Liver (tissue), 9 donors: ENCODE results near the gene KRT34. TPM values are rescaled to one million over a fixed set of nuclear protein-coding genes. Genes with fewer than 3 reads are reported as not detected.

Source experiments
- DNase-seq: peaks from one replicate; pipeline ENCODE4 v3.0.0-alpha.2; 2017; ENCODE audit warnings: low spot score
- H3K27ac ChIP-seq, 2 donors: one replicate each; pipeline ENCODE4 v1.7.0; 2013; ENCODE audit warnings: inconsistent platforms in 2 of 2, low read length in 2 of 2, control low read depth in 1 of 2, low read depth in 1 of 2, mild to moderate bottlenecking in 1 of 2
- H3K27me3 ChIP-seq, 4 donors: one replicate each; pipeline versions ENCODE4 v1.6.1 to v1.7.0; 2013; ENCODE audit warnings: low read length in 3 of 4, inconsistent platforms in 1 of 4, mild to moderate bottlenecking in 1 of 4, moderate library complexity in 1 of 4; ENCODE audit not compliant: control insufficient read depth in 4 of 4, insufficient read depth in 4 of 4
- H3K36me3 ChIP-seq, 4 donors: one replicate each; pipeline versions ENCODE4 v1.6.1 to v1.7.0; 2013; ENCODE audit warnings: low read length in 3 of 4, mild to moderate bottlenecking in 3 of 4, low read depth in 1 of 4, moderate library complexity in 1 of 4; ENCODE audit not compliant: control insufficient read depth in 4 of 4, insufficient read depth in 3 of 4
- H3K4me1 ChIP-seq, 4 donors: one replicate each; pipeline versions ENCODE4 v1.6.1 to v1.7.0; 2013; ENCODE audit warnings: low read length in 3 of 4, mild to moderate bottlenecking in 3 of 4, moderate library complexity in 1 of 4; ENCODE audit not compliant: control insufficient read depth in 4 of 4, insufficient read depth in 4 of 4
- H3K4me3 ChIP-seq, 3 donors: one replicate each; pipeline versions ENCODE4 v1.6.1 to v1.7.0; 2013; ENCODE audit warnings: low read length in 3 of 3, control low read depth in 1 of 3, low read depth in 1 of 3, mild to moderate bottlenecking in 1 of 3
- H3K9ac ChIP-seq, 2 donors: one replicate each; pipeline ENCODE4 v1.7.0; 2013; ENCODE audit warnings: low read length in 2 of 2, mild to moderate bottlenecking in 2 of 2, moderate library complexity in 2 of 2, control low read depth in 1 of 2, low read depth in 1 of 2
- H3K9me3 ChIP-seq, 4 donors: one replicate each; pipeline versions ENCODE4 v1.6.1 to v1.7.0; 2013; ENCODE audit warnings: low read length in 3 of 4; ENCODE audit not compliant: control insufficient read depth in 4 of 4
- ATF3 ChIP-seq: IDR thresholded peaks from 2 replicates; pipeline ENCODE4 v1.6.1; 2016; ENCODE audit warnings: antibody characterized with exemption
- CTCF ChIP-seq: fragments of 150-350 bp; IDR thresholded peaks from 2 replicates; pipeline ENCODE4 v1.5.1; 2017; ENCODE audit warnings: improper control_type of control experiment, low read depth, low read length; ENCODE audit not compliant: missing input control
- EGR1 ChIP-seq, 2 donors: IDR thresholded peaks; 2 replicates each; pipeline ENCODE4 v1.6.1; 2016 to 2018; ENCODE audit warnings: antibody characterized with exemption in 2 of 2, low read depth in 2 of 2
- FOXA1 ChIP-seq: IDR thresholded peaks from 2 replicates; pipeline ENCODE4 v1.6.1; 2016; ENCODE audit warnings: antibody characterized with exemption
- FOXA2 ChIP-seq: IDR thresholded peaks from 2 replicates; pipeline ENCODE4 v1.6.1; 2016; ENCODE audit warnings: antibody characterized with exemption
- GABPA ChIP-seq, 2 donors: IDR thresholded peaks in 1 of 2; conservative IDR thresholded peaks in 1 of 2; 2 replicates each; pipeline ENCODE4 v1.6.1; 2016; ENCODE audit warnings: antibody characterized with exemption in 2 of 2, mild to moderate bottlenecking in 1 of 2, moderate library complexity in 1 of 2
- HNF4A ChIP-seq, 2 donors: conservative IDR thresholded peaks; 2 replicates each; pipeline ENCODE4 v1.6.1; 2016; ENCODE audit warnings: antibody characterized with exemption in 2 of 2, mild to moderate bottlenecking in 2 of 2
- HNF4G ChIP-seq: IDR thresholded peaks from 2 replicates; pipeline ENCODE4 v1.6.1; 2016; ENCODE audit warnings: antibody characterized with exemption
- JUND ChIP-seq, 2 donors: IDR thresholded peaks; 2 replicates each; pipeline ENCODE4 v1.6.1; 2016; ENCODE audit warnings: antibody characterized with exemption in 2 of 2
- MAX ChIP-seq: IDR thresholded peaks from 2 replicates; pipeline ENCODE4 v1.6.1; 2016; ENCODE audit warnings: antibody characterized with exemption
- NR2F2 ChIP-seq: IDR thresholded peaks from 2 replicates; pipeline ENCODE4 v1.6.1; 2016; ENCODE audit warnings: antibody characterized with exemption
- RAD21 ChIP-seq, 2 donors: IDR thresholded peaks; 2 replicates each; pipeline ENCODE4 v1.6.1; 2016; ENCODE audit warnings: antibody characterized with exemption in 2 of 2, mild to moderate bottlenecking in 2 of 2
- RXRA ChIP-seq, 2 donors: IDR thresholded peaks; 2 replicates each; pipeline ENCODE4 v1.6.1; 2017 to 2018; ENCODE audit warnings: antibody characterized with exemption in 2 of 2, mild to moderate bottlenecking in 1 of 2
- SP1 ChIP-seq: IDR thresholded peaks from 2 replicates; pipeline ENCODE4 v1.6.1; 2018; ENCODE audit warnings: antibody characterized with exemption, mild to moderate bottlenecking
- TAF1 ChIP-seq: conservative IDR thresholded peaks from 2 replicates; pipeline ENCODE4 v1.6.1; 2016; ENCODE audit warnings: antibody characterized with exemption, mild to moderate bottlenecking
- YY1 ChIP-seq: IDR thresholded peaks from 2 replicates; pipeline ENCODE4 v1.6.1; 2016; ENCODE audit warnings: antibody characterized with exemption, mild to moderate bottlenecking
- WGBS: extraction: QIAGEN DNeasy Blood & Tissue Kit; methylation state at CpG from one replicate; pipeline ENCODE4 v1.1.7; 2013; 5-methylcytosine and 5-hydroxymethylcytosine counted together
- polyA plus RNA-seq, 2 donors: library from polyadenylated mRNA; stranded (reverse) in 1 of 2; unstranded in 1 of 2; fragments of 200-250 nt in 1 of 2; fragments of >200 nt in 1 of 2; fragmentation: Nextera tagmentation in 1 of 2; extraction: Ambion mirVana in 1 of 2; gene quantifications; one replicate each; pipeline versions ENCODE4 v1.2.1 to v1.2.3, GENCODE V29; 2013 to 2015
- total RNA-seq, 2 donors: library from RNA; depleted of rRNA; stranded (reverse); fragments of >200 nt; gene quantifications; one replicate each; pipeline ENCODE4 v1.2.3, GENCODE V29; 2014
- TF ChIP-seq, protein P1 (sequence below): IDR thresholded peaks from 2 replicates; pipeline ENCODE4 v1.6.1; 2016; ENCODE audit warnings: antibody characterized with exemption
- TF ChIP-seq, protein P2 (sequence below): IDR thresholded peaks from 2 replicates; pipeline ENCODE4 v1.6.1; 2016; ENCODE audit warnings: antibody characterized with exemption, mild to moderate bottlenecking
- donor health status: healthy.
- donor health status: healthy.
- donor health status: healthy.
- donor health status: healthy.
- donor health status: healthy.

The KRT34 gene
- total and polyA plus RNA-seq, 4 donors, result not detected

DNA sequence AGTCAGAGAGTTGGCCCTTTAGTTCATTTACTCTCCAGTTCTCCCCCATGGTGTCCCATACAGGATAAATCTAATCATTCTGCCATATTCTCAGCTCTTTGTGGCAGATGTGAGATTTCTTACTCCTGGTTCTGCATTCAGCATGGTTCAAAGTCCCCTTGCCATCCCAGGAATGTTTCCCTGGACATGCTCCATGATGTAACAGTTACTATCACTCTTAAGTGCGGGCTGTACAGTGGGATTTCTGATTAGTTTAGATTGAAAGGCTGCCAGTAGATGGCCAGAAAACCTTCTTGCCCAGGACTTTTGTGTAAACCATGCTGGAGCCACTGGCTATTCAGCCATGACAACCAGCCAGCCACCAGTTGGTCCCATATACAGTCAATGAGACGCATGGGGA, 31.9 kb upstream of the KRT34 start:
- Histone ChIP-seq H3K9me3 (no peaks in the 10 kb centered on the region), H3K4me3 (no peak overlapping the region), H3K27me3 (no peaks in the 10 kb centered on the region), H3K9ac (no peak overlapping the region), H3K36me3 (no peaks in the 10 kb centered on the region), H3K4me1 (peaks cover 0 to 17% (median 10%) of the 10 kb centered on the region in 4 donors), H3K27ac (no peak overlapping the region)
- TF ChIP-seq FOXA2, result no peak
- DNase-seq, result no peak
- 93% methylated on average over 2 of the region's 2 CpGs for WGBS

GRCh38 chr17:41413353-41413957, 31.3 kb upstream of the KRT34 start:
- no peak overlapping the region for H3K9ac ChIP-seq
- TF ChIP-seq RAD21 (IDR thresholded peaks at IDR 0.05) (no peak), GABPA (IDR thresholded peaks at IDR 0.05 in 1 of 2, conservative IDR thresholded peaks at IDR 0.05 in 1 of 2) (no peak), NR2F2 (no peak), JUND (IDR thresholded peaks at IDR 0.05) (no peak), EGR1 (IDR thresholded peaks at IDR 0.05; ENCODE audit: low read depth in 2 of 2) (no peak), FOXA2 (no peak), HNF4A (conservative IDR thresholded peaks at IDR 0.05) (no peak)
- no peak for DNase-seq
- peaks cover 0 to 17% (median 10%) of the 10 kb centered on the region in 4 donors for H3K4me1 ChIP-seq
- WGBS, result 77% methylated on average over 5 of the region's 5 CpGs
- no peaks in the 10 kb centered on the region for H3K36me3 ChIP-seq
- H3K4me3 ChIP-seq, result no peak overlapping the region
- no peaks in the 10 kb centered on the region for H3K27me3 ChIP-seq
- no peaks in the 10 kb centered on the region for H3K9me3 ChIP-seq
- H3K27ac ChIP-seq, result no peak overlapping the region

DNA sequence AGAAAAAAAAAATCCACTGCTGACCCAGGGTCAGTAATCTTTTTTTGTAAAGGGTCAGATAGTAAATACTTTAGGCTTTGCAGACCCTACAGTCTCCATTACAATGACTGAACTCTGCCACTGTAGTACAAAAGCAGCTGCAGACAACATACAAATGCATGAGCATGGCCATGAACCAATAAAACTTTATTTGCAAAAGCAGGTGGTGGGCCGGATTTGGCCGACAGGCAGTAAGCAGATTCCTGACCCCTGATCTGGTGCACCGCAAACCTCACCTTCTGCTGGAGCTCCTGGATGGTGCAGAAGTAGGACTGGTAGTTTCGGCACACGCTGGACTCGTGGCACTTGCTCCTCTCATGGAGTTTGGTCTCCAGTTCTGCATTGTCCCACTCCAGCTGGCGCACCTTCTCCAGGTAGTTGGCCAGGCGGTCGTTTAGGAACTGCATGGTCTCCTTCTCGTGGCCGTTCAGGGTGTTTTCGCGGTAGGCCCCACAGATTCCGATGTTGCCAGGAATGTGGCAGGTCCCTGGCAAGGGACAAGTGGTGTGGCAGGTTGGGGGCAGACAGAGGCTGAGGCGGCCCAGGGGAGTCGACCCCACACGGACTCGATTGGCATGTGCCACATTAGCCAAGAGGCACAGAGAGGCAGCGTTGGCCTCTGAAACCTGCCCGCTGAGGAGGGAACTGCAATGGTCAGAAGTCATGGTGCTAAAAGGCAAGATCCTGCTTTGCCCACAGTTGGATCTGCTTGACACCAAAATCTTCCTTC, 29.1 kb upstream of the KRT34 start:
- Histone ChIP-seq H3K36me3 (no peaks in the 10 kb centered on the region), H3K4me1 (peaks cover 0 to 11% (median 5%) of the 10 kb centered on the region in 4 donors), H3K27ac (no peak overlapping the region), H3K27me3 (no peaks in the 10 kb centered on the region), H3K4me3 (no peak overlapping the region), H3K9me3 (no peaks in the 10 kb centered on the region), H3K9ac (no peak overlapping the region)
- TF ChIP-seq, protein P1, sequence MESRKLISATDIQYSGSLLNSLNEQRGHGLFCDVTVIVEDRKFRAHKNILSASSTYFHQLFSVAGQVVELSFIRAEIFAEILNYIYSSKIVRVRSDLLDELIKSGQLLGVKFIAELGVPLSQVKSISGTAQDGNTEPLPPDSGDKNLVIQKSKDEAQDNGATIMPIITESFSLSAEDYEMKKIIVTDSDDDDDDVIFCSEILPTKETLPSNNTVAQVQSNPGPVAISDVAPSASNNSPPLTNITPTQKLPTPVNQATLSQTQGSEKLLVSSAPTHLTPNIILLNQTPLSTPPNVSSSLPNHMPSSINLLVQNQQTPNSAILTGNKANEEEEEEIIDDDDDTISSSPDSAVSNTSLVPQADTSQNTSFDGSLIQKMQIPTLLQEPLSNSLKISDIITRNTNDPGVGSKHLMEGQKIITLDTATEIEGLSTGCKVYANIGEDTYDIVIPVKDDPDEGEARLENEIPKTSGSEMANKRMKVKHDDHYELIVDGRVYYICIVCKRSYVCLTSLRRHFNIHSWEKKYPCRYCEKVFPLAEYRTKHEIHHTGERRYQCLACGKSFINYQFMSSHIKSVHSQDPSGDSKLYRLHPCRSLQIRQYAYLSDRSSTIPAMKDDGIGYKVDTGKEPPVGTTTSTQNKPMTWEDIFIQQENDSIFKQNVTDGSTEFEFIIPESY, result no peak
- TF ChIP-seq HNF4A (conservative IDR thresholded peaks at IDR 0.05), result no peak
- TF ChIP-seq YY1, result no peak
- no peak for TF ChIP-seq ATF3
- TF ChIP-seq RXRA (IDR thresholded peaks at IDR 0.05), result no peak
- no peak for TF ChIP-seq SP1
- TF ChIP-seq TAF1, result no peak
- no peak for TF ChIP-seq FOXA1
- TF ChIP-seq GABPA (IDR thresholded peaks at IDR 0.05 in 1 of 2, conservative IDR thresholded peaks at IDR 0.05 in 1 of 2), result no peak
- no peak for TF ChIP-seq JUND (IDR thresholded peaks at IDR 0.05)
- TF ChIP-seq CTCF, result no peak
- TF ChIP-seq, protein P2, sequence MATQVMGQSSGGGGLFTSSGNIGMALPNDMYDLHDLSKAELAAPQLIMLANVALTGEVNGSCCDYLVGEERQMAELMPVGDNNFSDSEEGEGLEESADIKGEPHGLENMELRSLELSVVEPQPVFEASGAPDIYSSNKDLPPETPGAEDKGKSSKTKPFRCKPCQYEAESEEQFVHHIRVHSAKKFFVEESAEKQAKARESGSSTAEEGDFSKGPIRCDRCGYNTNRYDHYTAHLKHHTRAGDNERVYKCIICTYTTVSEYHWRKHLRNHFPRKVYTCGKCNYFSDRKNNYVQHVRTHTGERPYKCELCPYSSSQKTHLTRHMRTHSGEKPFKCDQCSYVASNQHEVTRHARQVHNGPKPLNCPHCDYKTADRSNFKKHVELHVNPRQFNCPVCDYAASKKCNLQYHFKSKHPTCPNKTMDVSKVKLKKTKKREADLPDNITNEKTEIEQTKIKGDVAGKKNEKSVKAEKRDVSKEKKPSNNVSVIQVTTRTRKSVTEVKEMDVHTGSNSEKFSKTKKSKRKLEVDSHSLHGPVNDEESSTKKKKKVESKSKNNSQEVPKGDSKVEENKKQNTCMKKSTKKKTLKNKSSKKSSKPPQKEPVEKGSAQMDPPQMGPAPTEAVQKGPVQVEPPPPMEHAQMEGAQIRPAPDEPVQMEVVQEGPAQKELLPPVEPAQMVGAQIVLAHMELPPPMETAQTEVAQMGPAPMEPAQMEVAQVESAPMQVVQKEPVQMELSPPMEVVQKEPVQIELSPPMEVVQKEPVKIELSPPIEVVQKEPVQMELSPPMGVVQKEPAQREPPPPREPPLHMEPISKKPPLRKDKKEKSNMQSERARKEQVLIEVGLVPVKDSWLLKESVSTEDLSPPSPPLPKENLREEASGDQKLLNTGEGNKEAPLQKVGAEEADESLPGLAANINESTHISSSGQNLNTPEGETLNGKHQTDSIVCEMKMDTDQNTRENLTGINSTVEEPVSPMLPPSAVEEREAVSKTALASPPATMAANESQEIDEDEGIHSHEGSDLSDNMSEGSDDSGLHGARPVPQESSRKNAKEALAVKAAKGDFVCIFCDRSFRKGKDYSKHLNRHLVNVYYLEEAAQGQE, result no peak
- TF ChIP-seq HNF4G, result no peak
- TF ChIP-seq EGR1 (IDR thresholded peaks at IDR 0.05; ENCODE audit: low read depth in 2 of 2), result no peak
- no peak for TF ChIP-seq FOXA2
- TF ChIP-seq MAX, result no peak
- 92% methylated on average over 20 of the region's 20 CpGs for WGBS
- DNase-seq, result no peak
